Activated CD4-positive, CD25-positive, alpha-beta regulatory T cell treated with anti-CD3 and anti-CD28 coated beads, Interleukin-2, amount 50 U/mL, for 72 hours (primary cell): ENCODE data around the gene MYO15B.
"Not testable (repeated sequence)": the region's sequence is repeated elsewhere in the genome, so short reads cannot be mapped to it uniquely, and the experiment has no call there.

ENCODE experiments used
- DNase-seq: peaks from one replicate; pipeline ENCODE4 v3.0.0; 2021

MYO15B gene

GRCh38 chr17:75626496-75627038 lies 39.0 kb downstream of the MYO15B start:
- no peak for DNase-seq

GRCh38 chr17:75627094-75627493 lies 39.5 kb downstream of the MYO15B start:
- no peak for DNase-seq

GRCh38 chr17:75628425-75628824 lies 40.8 kb downstream of the MYO15B start:
- no peak for DNase-seq

DNA sequence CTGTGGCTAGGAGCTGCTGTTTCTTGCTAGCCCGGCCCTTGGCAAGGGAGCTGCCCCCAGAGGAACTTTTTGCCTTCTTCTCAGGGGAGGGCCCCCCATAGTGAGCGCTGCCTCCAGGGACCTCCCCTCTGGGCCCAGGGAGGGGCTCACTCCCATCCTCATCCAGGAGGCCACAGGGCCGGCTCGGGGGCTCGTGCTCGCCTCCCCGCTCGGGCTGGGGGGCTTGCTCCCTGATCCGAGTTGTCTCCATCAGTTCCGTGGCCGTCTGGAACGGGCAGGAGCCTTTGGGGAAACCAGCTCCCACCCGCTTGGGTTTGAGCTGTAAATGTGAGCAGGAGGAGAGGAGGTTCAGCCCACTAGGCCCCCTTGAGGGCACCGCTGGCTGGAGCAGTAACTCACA lies 41.6 kb downstream of the MYO15B start:
- no peak for DNase-seq

DNA sequence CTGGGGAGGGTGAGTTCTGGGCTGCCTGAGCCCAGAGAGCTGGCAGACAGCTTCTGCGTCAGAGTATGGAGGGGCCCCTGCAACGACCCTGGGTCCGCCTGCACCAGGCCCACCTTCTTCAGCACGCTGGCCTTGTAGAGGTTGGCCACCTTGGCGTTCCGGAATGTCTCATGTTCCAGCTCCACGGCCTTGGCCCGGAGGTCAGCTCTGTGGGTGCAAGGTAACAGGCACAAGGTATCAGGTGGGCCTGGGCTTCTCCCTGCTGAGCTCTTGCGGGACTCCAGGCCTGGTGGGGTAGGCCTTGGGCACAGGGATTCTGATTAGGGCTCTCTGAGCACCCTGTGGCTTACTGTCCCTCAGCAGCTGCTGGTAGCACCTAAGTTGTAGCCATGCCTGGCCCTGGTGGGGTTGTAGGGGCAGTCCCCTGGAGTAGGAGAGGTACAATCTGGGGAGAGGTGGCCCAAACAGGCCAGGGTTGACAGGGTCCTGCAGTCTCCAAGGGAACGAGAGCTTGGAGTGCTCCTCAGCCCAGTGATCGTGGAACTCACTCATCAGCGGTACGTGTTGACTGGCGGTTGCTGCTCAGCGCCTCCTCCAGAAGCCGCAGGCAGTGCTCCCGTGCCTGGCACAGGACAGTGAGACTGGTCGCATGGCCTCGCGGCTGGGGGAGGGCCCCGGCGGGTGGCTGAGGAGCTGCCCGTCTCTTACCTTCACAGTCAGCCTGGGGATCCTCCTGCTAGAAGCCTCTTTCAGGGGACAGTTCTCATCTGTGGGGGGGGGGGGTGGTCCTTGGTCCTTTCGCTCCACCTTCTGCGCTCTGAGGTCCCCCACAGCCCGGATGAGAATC lies 42.7 kb downstream of the MYO15B start:
- no peak for DNase-seq

GRCh38 chr17:75631353-75631752 lies 43.8 kb downstream of the MYO15B start:
- no peak for DNase-seq

DNA sequence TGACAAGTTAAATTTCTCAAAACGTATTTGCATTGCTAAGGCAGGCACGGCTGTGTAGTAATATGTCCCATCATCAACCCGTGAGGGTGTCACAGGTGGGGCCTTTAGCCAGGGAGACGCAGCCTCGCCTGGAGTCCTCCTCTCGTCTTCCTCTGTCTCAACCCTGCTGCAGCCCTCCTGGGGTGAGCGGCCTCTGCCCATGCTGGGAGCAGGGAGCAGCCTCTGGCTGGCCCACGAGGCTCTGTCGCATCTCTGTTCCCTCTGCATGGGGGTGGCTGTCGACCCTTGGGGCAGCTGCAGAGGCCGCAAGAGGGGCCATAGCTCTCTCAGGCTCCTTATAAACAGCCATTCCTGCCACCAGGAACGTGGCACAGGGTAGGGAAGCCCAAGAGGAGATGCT lies 44.8 kb downstream of the MYO15B start:
- DNase-seq, result no peak

DNA sequence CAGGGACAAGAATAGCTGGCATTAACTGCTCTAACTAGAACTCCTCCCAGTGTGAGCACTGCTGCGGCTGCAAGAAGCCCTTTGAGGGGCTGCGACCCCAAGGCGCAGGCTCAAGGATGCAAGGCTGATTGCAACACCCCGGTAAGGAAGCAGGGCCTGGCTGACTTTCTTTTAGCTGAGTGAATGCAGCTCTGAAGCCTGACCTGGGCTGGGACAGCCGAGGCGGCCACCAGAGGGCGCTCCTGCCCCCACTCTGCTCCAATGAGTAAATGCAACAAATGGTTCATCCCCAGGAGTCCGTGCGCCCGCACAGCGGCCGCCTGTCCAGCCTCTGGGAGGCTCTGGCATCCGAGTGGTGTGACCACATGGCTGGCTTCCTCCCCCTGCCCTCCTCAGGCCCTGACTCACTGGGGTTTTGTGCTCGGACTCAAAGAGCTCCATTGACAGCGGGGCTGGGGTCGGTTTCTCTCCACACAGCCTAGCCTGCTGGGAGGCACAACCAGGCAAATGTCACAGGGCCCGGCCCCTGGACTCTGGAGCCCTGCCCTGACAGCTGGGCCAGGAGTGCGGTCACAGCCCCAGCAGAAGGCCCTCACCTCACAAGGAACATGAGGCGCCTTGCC lies 45.4 kb downstream of the MYO15B start, which contains the start of gene SMIM5:
TSS of gene SMIM5 (plus strand) at position 572 of the 623 bp plus-strand sequence. CDS start 6,768 bp downstream, outside the sequence.
- peak; percentile 89 for DNase-seq

- no peak for DNase-seq
Observed at GRCh38 chr17:75633486-75634375, 46.1 kb downstream of the MYO15B start.

- DNase-seq, result no peak
Observed at GRCh38 chr17:75634376-75634740, 46.8 kb downstream of the MYO15B start.

- DNase-seq, result no peak
Observed at GRCh38 chr17:75634754-75635609, 47.4 kb downstream of the MYO15B start.

- DNase-seq, result no peak
Observed at GRCh38 chr17:75635610-75636202, 48.1 kb downstream of the MYO15B start.

DNA sequence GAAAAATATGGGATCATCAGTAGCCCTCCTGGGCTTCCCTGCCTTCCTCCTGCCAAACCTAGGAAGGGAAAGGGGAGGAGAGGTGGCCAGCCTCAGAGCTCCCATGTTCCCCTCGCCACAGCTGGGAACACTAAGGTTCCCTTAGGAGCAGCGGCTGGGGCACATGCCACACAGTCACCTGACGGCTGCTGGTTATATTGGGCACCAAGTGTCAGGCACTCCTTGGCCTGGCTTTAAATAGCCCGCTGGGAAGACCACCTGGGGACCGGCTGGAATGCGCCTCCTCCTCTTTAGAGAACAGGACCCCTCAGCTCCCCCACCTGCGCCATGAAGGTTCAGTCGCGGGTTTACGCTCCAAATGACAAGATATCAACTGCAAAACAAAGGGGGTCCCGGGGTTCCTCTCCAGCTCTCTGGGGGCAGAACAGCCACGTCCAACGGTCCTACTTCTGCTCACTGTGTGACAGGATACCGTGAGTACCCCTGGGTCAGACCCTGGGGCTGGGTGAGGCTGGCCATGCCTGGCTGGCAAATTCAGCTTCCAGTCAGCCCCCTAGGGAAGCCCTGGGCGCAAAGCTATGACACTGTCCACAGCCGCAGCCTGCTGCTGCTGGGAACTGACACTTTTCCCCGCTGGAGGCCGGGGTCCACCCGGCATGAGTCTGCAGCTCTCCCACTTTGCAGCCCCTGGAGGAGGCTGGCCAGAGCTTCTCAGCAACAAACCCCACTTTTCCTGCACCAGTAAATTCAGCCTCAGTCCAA lies 49.0 kb downstream of the MYO15B start:
- no peak for DNase-seq

GRCh38 chr17:75637143-75637538 lies 49.5 kb downstream of the MYO15B start:
- no peak for DNase-seq

DNA sequence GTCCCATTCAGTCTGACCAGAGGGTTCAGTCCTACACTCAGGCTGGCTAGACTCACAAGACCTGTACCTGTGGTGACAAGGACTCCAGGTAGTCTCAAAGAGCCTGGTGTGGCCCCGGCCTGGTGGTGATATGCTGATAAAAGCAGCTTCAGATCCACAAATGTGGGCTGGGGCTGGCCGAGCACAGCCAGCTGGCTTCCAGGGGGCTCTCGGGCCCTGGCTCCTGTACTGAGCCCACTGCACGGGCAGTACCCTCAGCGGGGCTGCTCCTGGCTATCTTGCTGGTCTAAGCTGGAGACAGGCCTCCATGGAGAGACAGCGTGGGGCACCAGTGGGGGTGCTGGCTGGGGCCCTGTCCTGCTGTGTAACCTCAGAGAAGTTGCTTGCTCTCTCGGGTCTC lies 50.0 kb downstream of the MYO15B start:
- DNase-seq, result no peak

- DNase-seq, result not testable (repeated sequence)
Observed at GRCh38 chr17:75638039-75638438, 50.4 kb downstream of the MYO15B start.

DNA sequence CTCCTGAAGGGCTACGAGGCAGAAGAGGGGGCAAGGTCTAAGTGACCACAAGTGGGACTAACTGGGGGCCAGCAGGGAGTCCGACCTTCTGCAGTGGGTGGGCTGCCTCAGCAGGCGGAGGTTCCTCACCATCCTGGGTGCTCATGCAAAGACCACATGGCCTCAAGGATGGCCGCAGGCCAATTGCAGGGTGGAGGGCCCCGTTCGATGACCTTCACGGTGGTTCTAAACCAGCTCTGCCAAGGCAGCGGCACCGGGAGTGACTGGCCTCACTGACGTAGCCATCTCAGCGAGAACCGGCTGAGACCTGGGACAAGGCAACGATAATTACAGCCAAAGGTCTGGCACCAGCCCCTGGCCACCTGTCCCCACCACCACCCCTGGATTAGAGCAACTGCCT lies 51.3 kb downstream of the MYO15B start:
- no peak for DNase-seq

- no peak for DNase-seq
Observed at GRCh38 chr17:75639327-75639726, 51.7 kb downstream of the MYO15B start.

DNA sequence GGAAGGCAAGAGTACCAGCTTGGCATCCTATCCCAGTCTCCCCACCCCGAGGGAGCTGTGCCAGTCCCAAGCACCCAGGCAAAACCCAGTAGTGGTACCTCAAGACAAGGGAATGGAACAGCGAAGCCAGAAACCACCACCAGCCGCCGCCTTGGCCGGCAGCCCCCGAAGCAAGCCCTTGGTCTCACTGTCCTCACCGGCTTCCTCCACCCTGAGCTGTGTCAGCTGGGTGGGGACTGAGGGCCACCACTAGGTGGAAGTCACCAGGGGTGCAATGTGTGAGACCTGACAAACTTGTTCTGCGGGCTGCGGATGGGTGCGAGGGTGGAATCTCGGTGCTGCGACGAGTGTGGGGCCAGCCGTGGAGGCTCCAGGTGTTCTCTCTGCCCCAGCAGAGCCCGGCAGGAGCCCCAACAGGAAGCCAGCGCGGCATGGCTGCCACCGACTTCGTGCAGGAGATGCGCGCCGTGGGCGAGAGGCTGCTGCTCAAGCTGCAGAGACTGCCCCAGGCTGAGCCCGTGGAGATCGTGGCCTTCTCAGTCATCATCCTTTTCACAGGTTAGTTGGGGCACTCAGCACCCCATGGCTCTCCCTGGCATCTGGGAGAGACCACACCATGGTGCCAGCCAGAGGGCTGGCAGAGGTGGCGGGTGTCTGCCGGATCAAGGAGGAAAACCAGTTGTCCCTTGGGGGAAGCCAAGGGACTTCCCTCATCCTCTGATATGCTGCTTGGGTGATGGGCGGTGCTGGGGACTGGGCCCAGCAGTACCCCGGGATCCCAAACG lies 52.4 kb downstream of the MYO15B start:
- no peak for DNase-seq

GRCh38 chr17:75640556-75641119 lies 53.0 kb downstream of the MYO15B start:
- DNase-seq, result no peak
